Inferior parietal cortex (tissue), 1 donor: ENCODE data around the gene NT5C1A.
A peak's percentile ranks its signal among the peaks of the same experiment; 100 is the strongest.

Source experiments
- DNase-seq: peaks from one replicate; pipeline ENCODE4 v3.0.0-alpha.2; 2016; ENCODE audit errors: extremely low spot score

NT5C1A gene

GRCh38 chr1:39637361-39637760 lies 34.5 kb downstream of the NT5C1A start:
- DNase-seq = no peak

DNA sequence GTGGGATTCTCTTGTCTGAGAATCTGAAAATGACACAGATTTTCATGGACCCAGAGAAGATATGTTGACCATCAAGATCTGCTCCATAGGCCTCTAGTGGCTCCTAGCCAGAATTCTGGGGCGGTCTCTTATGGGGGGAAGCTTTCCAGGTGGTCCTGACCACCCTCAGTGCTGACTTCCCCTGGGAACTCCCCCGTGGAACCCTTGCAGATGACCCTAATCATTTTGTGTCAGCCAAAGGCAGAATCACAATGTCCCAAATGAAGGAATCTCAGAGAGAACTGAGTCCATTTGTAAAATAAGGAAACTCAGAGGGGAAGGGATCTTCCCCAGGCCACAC lies 36.1 kb downstream of the NT5C1A start:
- no peak for DNase-seq

DNA sequence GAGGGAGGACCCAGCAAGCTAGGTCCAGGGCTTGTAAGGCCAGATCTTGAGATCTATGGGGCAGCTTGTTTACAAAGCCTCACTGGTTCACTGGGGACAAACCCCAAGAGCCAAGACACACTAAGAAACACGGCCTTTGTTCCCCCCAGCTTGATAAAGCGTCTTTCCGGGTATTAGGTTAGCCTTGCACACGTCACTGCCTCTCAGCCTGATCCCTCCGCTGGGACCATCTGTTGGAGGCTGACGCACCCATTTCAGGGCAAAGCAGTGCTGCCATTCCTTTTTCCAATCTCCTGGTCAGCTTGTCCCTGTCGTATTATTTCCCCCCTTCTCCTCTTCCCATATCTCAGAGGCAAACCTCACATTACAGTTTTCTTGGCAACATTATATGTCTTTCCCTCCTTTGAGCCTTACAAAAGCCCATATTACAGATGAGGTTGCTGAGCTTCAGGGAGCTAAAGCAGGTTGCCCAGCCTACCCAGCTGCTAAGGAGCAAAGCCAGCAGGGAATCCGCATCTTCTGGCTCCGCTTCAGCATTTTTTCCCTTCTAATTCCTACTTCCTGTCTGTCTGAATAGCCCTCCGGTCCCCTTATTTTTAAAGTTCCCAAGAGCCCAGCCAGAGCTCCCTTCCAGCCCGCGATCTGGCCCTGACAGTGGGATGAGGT lies 36.6 kb downstream of the NT5C1A start:
- DNase-seq = no peak

DNA sequence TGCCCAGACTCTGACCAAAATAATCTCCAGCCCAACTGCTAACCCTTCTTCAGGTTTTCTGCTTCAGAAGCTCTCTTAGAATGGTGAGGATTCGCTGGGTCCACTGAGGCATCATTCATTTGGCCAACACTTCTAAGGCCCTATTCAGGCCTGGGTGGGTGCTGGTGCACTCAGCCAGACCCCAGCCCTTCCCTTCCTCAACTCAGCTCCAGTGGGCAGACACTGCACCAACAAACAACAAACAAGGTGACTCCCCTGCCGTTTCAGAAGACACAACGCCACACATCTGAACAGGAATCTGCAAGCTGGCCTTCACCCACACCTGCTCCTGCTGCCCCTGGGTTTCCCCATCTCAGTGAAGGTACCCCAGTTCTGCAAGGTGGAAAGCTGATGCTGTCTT lies 38.5 kb downstream of the NT5C1A start:
- no peak for DNase-seq

DNA sequence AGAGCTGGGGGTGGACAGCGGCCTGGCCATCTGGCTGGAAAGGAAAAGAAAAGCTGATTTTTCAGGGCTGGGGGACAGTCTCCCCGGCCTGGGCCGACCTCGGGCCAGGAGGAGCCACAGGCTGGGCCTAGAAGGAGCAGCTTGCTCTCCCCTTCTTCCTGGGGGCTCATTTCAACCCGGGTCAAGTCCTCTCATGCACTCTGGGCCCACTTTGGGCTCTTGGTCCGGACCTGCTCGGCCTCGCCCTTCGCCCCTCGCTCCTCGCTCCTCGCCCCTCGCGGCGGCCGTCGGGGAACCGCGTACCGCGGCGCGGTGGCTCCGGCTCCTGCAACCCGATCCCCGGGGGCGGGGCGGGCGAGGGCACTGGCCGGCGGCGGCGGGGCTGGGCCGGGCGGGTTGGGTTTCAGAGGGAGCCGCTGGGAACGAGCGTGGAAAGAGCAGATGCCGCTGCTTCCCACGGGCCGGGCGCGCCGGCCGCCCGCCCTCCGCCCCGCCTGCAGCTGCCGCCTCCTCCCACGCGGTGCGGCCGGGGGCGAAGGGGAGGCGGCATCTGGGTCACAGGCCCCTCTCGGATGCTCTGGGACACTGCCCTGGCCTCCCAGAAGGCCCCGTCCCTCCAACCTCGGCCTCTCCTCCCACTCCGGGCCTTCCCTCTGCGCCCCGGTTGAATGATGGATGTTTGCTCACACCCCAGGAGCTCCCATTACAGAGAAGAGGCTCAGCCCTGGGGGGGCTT lies 39.1 kb downstream of the NT5C1A start:
- DNase-seq = no peak

DNA sequence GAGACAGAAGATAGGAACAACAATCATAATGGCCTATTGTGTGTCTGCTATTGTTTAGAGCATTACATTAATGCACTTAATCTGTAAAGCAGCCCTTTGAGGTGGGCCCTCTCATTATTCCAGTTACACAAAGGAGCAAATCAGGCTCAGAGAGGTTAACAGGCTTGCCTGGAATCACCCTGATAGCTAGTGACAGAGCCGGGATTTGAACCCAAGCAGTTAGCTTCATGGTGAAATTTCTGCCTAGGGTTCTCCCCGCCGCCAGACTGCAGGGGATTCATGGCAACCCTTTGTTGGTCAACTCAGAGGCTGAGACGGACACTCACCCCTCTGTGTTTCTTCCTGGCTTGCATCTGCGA lies 39.6 kb downstream of the NT5C1A start:
- no peak for DNase-seq

GRCh38 chr1:39631361-39632322 lies 40.3 kb downstream of the NT5C1A start:
- DNase-seq = no peak

DNA sequence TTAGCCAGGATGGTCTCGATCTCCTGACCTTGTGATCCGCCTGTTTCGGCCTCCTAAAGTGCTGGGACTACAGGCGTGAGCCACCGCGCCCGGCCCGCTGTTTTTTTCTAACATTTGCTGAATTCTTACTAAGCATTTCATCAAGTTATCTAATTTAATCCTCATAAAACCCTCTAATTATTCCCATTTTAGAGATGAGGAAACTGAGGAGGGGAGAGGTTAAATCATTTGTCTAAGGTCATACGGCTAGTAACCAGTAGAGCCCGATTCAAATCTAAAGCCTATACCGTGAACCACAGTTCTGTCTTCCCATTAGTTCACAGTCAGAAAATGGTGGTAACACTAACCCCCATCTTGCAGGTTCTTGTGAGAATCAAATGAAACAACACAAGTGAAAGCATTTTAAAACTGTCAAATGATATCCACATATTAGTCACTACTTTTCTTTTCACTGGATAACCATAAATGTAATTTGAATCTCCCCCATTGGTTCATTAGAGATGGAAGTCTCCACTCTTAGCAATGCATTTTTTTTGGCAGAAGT lies 43.0 kb downstream of the NT5C1A start:
- DNase-seq = no peak

GRCh38 chr1:39626646-39627045 lies 45.3 kb downstream of the NT5C1A start:
- DNase-seq = no peak

GRCh38 chr1:39625462-39626273 lies 46.2 kb downstream of the NT5C1A start:
- peak; percentile 15 for DNase-seq

DNA sequence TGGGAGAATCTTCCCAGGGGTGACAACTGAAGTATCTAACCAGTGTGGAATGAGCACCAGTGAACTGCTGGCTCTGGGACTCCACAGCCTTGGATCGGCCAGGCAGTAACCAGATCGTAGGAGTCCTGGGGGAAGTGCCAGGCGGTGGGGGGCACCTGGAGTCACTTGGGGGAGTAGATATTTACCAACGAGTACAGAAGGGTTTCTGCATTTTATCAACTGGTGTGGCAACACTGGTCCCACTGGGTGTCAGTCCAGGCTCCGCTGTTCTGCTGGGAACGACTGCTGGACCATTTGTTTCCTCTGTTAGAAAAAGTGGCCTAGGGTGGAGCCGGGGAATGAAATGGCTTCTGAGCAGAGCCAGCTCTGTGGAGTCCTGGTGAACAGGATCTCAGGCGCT lies 46.9 kb downstream of the NT5C1A start:
- no peak for DNase-seq

GRCh38 chr1:39623053-39623452 lies 48.9 kb downstream of the NT5C1A start:
- DNase-seq = no peak

GRCh38 chr1:39622427-39622826 lies 49.5 kb downstream of the NT5C1A start:
- DNase-seq = no peak

DNA sequence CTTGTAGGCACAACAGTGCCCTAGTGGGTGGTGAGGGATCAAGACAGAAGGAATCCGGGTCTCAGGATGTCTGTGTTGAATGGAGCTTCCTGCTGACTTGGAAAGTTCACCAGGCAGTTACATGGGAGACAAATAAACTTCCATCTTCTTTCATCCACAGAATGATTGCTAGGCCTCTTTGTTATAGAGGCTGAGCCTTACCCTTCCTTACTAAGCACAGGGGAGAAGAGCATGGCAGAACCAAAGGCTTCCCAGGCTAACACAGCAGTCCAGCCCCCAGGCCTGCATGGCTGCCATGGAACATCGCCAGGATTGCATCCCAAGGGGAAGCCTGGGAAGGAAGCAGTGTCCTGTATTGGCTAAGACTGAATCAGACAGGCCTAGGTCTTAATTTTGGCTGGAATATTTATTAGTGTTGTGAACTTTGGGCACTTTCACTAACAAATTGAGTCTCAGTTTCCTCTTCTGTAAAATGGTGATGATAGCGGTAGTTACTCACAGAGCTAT lies 51.2 kb downstream of the NT5C1A start:
- DNase-seq = no peak

- no peak for DNase-seq
Measured at GRCh38 chr1:39617488-39618049, 54.3 kb downstream of the NT5C1A start.

DNA sequence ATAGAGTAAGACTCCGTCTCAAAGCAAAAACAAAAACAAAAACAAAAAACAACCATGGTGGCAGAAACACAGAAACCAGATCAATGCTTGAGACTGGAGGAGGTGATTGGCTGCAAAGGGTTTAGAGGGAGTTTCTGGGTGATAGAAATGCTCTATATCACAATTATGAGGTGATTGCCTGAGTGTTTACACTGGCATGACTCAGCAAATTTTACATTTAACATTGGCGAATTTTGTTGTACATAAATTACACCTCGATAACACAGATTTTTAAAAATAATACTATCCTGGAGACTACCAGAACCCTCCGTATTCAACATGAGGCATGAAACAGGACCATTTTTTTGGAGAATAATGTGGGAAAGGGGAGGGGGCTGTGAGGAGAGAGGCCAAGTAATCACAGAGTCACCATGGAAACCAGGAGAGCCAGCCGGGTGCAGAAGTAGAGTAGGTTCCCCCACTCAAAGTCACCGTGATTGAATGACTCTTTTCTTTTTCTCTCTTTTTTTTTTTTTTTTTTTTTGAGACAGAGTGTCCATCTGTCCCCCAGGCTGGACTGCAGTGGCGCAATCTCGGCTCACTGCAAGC lies 56.7 kb downstream of the NT5C1A start:
- no peak for DNase-seq

- DNase-seq = no peak
Measured at GRCh38 chr1:39614488-39614887, 57.4 kb downstream of the NT5C1A start.

DNA sequence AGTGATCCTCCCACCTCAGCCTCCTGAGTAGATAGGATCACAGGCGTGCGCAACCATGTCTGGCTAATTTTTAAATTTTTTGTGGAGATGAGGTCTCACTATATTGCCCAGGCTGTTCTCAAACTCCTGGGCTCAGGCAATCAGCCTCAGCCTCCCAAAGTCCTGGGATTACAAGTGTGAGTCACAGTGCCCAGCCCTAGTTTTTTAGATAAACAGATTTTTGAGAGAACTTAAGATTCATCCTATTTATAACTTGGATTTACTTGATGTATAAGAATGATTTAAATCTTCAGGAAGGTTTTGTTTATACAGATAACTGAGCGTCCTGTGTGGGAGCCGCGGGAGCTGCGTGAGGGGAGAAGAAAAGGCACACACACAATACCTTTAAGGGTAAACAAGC lies 58.7 kb downstream of the NT5C1A start:
- no peak for DNase-seq

- no peak for DNase-seq
Measured at GRCh38 chr1:39609618-39610331, 62.1 kb downstream of the NT5C1A start.
